SH-SY5Y (cell line): ENCODE results near the gene SLC31A1.

Experiments
- GATA2 ChIP-seq: IDR thresholded peaks from 2 replicates; pipeline ENCODE4 v1.6.1; 2011; ENCODE audit warnings: mild to moderate bottlenecking, low read depth, low read length
- GATA3 ChIP-seq: IDR thresholded peaks from 2 replicates; pipeline ENCODE4 v1.6.1; 2011; ENCODE audit warnings: low read depth, mild to moderate bottlenecking, low read length, moderate library complexity

DNA sequence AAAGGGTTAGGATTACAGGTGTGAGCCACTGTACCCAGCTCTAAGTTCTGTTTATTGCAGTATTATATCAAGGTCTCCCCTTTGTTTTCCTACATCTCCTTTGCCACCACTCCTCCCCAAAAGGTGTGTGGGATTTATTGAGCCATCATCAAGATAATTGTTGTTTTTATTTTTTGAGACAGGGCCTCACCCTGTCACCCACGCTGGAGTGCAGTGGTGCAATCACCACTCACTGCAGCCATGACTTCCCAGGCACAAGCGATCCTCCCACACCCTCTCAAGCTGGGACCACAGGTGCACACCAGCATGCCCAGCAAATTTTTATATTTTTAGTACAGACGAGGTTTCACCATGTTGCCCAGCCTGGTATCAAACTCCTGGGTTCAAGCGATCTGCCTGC is 24.6 kb downstream of the SLC31A1 start:
- TF ChIP-seq GATA2 (no peak), GATA3 (no peak)
